Motor neuron (in vitro differentiated cells): Measurements from ENCODE around the gene TBX4. TPM values are rescaled to one million over a fixed set of nuclear protein-coding genes. Genes with fewer than 3 reads are reported as not detected.

Experiments used
- ATAC-seq, 8 experiments: fragments of 200-7000 bp; cut with Tn5 transposase; replicated peaks in 6 of 8; 2 replicates each; pipeline ENCODE4 v1.8.0; 2021; ENCODE audit warnings: mild to moderate bottlenecking in 8 of 8, moderate library complexity in 8 of 8
- H3K27ac ChIP-seq, 2 donors: fragments of 250-450 bp; sonication (Bioruptor Pico); 2 replicates each; pipeline ENCODE4 v1.9.0; 2021; ENCODE audit warnings: antibody characterized with exemption in 2 of 2, mild to moderate bottlenecking in 2 of 2, moderate library complexity in 1 of 2
- H3K4me1 ChIP-seq, 2 donors: fragments of 250-450 bp; sonication (Bioruptor Pico); replicated peaks in 1 of 2; 2 replicates each; pipeline ENCODE4 v1.6.1; 2021; ENCODE audit warnings: antibody characterized with exemption in 2 of 2, mild to moderate bottlenecking in 2 of 2, moderate library complexity in 1 of 2
- H3K4me3 ChIP-seq, 5 donors: fragments of 250-450 bp; sonication (Bioruptor Pico); 2 replicates each; pipeline ENCODE4 v1.9.0; 2021; ENCODE audit warnings: antibody characterized with exemption in 5 of 5, mild to moderate bottlenecking in 5 of 5, moderate library complexity in 4 of 5
- WGBS, 10 experiments: fragments of 450-650 bp; shearing (Covaris generic); methylation state at CpG; one replicate each; pipeline ENCODE4 v1.0.0; 2022; 5-methylcytosine and 5-hydroxymethylcytosine counted together
- in situ Hi-C, 9 experiments: fragments of 400-800 bp; cut with MboI; loops; one replicate each; pipeline ENCODE4 v1.15.0; 2021; ENCODE audit warnings: low sequenced_read_pairs in 9 of 9, low pct_unique_long_range_greater_than_20kb in 2 of 9; ENCODE audit not compliant: unreplicated experiment in 9 of 9
- total RNA-seq, 8 experiments: library from RNA; unstranded; fragments of 300-600 nt; gene quantifications; 2 replicates each; pipeline versions ENCODE4 v1.2.3 to v1.2.4, GENCODE V29; 2022

The TBX4 gene
- total RNA-seq, 8 experiments from 2014 or later: 0.08 to 0.70 (median 0.20) TPM; not detected in 4

DNA sequence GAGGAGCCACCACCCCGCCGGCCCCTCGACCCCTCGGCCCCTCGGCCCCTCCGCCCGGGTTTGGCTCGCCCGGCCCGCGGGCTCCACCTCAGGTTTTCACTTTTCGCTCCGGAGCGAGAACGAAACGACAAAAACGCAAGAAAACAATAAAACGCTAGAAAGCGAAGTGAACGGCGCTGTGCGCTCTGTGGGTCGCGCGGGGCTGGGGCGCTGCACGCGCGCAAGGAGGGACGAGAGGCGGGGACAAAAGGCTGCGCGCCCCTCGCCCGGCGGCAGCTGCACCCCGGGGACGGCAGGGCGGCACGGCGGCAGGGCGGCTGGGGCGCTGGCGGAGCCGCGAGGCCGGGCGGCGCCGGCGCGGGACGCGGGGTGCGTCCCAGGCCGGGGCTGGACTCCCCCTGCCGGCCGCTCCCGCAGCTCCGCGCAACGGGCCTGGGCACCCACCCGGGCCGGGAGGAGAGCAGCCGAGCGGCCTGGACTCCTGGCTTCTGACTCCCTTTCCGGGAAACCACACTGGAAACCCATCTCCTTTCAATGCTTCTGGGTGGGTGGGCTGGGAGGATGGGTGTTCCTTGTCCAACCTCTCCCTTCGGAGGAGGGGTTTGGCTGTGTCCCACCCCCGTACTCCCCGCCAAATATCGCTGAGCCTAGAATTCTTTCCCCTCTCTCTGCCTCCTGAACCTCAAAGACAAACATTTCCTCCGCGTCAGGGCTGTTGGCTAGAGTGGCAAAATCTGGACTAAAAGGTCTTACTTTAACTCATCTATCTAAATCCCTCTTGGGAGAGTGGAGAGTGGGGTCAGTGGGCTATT, 42.7 kb upstream of the TBX4 start:
- Histone ChIP-seq H3K4me3 (peak overlapping the region; percentile 38 to 50 (median 44)), H3K4me1 (peaks cover 0 to 2% of the 10 kb centered on the region in 2 donors), H3K27ac (no peak overlapping the region)
- 0 to 48% (median 7%) methylated on average over 2 to 13 of the region's 73 CpGs; no CpG with 5 or more reads in 6 of the 10 experiments for WGBS, 10 experiments
- in situ Hi-C loops: loop anchor here in 4 of 9 experiments (10.0 to 25.0 kb wide), 3 partner anchors 145 to 435 kb away; no protein-coding TSS in a partner anchor
- ATAC-seq: peak; percentile 29 to 76 (median 51)

DNA sequence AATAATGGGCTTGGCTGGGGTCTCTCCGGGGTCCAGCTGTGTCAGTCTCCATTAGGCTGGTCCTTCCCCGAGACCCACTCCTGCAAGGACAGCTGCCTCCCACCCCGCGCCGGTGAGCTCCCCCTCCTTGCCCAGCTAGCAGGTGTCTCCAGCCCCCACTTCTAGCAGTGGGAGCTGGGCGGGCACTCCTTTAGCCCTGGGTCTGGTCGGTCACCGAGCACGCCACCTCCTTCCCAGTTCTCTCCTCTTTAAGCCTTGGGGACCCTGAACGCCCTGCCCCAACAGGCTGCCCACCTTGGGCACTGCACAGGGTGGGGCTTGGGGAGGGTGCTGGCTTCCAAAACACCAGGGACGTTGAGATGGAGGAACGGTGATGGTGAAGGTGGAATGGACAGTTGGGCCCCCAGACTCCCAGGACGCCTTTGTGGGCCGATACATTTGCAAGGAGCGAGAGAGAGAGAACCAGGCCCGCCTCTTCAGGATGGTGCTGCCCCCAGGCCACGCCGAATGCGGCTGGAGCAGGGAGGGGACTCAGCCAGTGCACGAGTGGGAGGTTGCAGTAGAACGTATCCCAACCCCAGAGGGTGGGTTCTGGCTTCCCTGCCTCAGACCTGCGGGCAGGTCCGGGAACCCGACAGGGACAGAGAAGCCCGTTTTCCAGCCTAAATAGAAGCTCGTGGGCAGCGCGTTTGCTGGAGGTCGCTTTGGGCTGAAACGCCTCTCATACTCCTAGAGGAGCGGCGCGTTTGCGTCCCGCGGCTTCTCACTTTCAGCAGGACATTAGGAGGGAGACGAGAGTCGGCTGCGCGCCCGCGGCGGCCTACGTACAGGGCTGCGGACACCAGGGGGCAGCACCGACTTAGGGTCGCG, 41.8 kb upstream of the TBX4 start:
- 35 to 90% (median 58%) methylated on average over 1 to 12 of the region's 48 CpGs; no CpG with 5 or more reads in 6 of the 10 experiments for WGBS, 10 experiments
- peak in 4 of 8 experiments; percentile 24 to 35 (median 29) for ATAC-seq
- Histone ChIP-seq H3K4me3 (peak overlapping the region in 4 of 5 donors; percentile 21 to 41 (median 37)), H3K27ac (no peak overlapping the region), H3K4me1 (no peaks in the 10 kb centered on the region)
- in situ Hi-C loops: loop anchor here in 4 of 9 experiments (10.0 to 25.0 kb wide), 3 partner anchors 144 to 434 kb away; no protein-coding TSS in a partner anchor

DNA sequence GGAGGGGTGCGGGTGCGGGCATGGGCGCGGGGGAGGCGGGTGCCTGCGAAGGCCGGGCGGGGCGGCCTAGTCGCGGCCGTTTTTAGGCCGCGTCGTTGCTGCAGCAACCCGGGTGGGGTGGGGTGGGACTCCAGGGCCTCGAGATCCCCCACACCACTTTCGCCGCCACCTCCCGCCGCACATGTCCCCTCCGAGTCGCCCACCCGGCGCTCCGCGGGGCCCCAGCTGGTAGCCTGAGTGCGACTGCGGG, 41.3 kb upstream of the TBX4 start:
- no CpG with 5 or more reads among the region's 29 CpGs for WGBS, 10 experiments
- no peaks in the 10 kb centered on the region for H3K4me1 ChIP-seq
- peak overlapping the region; percentile 34 to 41 (median 40) for H3K4me3 ChIP-seq
- in situ Hi-C loops: loop anchor here in 4 of 9 experiments (10.0 to 25.0 kb wide), 3 partner anchors 144 to 434 kb away; no protein-coding TSS in a partner anchor
- no peak for ATAC-seq
- no peak overlapping the region for H3K27ac ChIP-seq

DNA sequence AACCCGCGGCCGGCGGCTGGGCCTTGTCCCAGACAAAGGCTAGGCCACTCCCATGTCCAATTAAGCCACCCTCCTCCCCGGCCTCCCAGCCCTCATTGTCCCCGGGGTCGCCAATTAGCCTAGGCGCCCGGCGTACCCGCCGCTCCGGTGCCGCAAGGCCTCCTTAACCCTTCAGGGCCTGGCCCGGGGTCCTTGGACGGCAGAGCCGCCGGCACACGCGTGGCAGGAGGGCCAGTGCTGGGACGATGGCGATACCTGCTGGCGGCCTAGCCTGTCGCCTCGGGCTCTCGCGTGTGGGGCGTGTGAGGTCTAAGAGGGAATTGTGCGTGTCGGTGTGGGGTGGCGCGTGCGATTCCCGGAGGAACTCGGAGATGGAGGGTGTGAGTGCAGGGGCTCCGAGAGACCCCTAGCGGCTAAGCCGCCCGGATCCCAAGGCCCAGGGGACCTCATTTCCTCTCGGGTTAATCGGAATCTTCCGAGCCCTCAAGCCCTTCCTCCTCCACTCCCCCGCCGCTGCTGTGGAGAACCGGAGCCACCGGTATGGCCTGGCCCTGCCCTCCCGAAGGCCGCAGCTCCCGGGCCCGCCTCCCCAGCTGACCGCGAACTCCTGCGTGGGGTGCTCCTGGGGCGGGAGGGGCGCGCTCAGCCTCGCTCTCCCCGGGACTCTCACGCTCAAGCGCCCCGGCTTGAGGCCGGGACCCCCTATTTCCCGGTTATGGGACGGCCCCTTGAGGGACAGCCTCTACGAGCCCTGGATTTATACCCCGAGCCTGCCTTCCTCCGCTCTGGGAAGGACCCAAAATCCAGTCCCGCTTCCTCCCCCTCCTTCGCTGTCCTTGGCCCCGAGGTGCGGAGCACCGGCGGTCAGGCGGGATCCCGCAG, 40.7 kb upstream of the TBX4 start:
- WGBS, 10 experiments: 5 to 33% (median 25%) methylated on average over 3 to 16 of the region's 75 CpGs; no CpG with 5 or more reads in 4 of the 10 experiments
- ATAC-seq: peak in 6 of 8 experiments; percentile 5 to 47 (median 14)
- in situ Hi-C loops: loop anchor here in 4 of 9 experiments (10.0 to 25.0 kb wide), 3 partner anchors 143 to 433 kb away; no protein-coding TSS in a partner anchor
- Histone ChIP-seq H3K4me1 (peaks cover 0 to 2% of the 10 kb centered on the region in 2 donors), H3K27ac (no peak overlapping the region), H3K4me3 (peak overlapping the region; percentile 34 to 41 (median 40))

DNA sequence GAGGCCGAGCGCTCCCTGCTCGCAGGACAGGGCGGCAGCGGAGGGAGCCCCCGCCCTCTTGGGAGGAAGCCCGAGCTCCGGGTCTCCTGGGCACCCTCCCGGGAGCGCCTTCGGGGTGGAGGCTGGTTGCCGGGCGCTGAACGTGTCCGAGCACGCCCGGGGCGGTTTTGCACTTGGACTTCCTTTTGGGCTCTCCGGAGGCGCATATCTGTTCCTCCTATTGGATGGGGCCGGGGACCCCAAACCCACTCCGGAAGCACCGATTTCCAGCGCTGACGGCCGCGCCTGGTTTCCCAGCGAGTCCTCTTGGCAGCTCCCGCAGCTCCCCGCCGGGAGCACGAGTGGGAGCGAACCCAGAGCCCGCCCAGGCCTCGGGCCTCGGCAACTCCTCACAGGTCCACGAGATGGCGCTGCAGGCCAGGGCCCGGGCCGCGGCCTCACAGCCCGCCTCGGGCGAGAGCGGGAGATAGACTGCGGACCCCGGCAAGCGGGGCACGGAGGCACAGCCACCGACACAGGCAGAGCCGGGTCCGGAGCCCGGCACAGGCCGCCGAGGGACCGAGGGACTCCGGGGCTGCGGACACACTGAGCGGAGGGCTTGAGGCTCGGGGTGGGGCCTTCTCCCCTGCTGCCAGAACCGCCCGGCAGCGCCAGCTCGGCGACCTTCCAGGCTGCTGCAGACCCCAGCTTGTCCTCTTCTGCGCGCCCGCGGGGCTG, 39.9 kb upstream of the TBX4 start:
- in situ Hi-C loops: loop anchor here in 4 of 9 experiments (10.0 to 25.0 kb wide), 3 partner anchors 142 to 432 kb away; no protein-coding TSS in a partner anchor
- peak; percentile 44 to 81 (median 75) for ATAC-seq
- WGBS, 10 experiments: 0% methylated on average over 2 to 24 of the region's 69 CpGs; no CpG with 5 or more reads in 8 of the 10 experiments
- H3K27ac ChIP-seq: no peak overlapping the region
- H3K4me3 ChIP-seq: peak overlapping the region; percentile 34 to 41 (median 40)
- H3K4me1 ChIP-seq: peaks cover 0 to 3% of the 10 kb centered on the region in 2 donors

DNA sequence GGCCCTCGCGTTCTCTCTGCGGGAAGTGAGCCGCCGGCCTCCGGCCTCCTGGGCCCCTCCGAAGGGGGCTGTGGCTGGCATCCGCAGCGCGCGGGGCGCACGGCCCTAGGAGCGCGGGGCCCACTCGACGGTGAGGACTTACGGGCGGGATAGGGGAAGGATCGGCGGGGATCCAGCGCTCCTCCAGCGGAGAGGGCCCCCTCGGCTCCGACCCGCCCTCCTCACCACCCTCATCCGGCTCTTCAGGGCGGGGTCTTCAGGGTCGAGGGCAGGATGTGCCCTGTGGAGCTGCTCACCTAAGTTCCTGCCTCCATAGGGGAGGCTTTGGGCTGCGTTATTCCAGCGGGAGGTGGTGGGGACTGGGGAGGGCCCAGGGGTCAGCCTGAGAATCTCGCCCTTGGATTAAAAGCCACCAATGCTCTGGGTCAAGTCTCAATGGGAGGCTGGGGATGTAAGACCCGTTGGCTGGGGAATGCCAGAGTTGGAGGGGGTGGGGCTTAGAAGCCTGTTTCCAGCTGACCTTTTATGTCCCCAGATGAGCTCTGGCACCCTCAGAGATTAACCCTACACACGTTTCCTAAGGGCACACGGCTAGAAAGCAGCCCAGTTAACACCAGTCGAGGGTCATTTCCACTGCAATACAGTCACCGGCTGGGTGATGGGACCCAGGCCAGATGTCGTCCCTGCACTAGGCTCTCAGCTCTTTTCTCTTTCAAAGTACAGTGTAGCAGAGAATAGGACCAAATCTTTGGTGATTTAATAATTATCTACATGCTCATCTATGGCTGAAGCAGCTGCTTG, 39.2 kb upstream of the TBX4 start:
- Histone ChIP-seq H3K27ac (no peak overlapping the region), H3K4me1 (peaks cover 0 to 3% of the 10 kb centered on the region in 2 donors), H3K4me3 (peak overlapping the region; percentile 34 to 41 (median 40))
- no peak for ATAC-seq
- 73 to 88% methylated on average over 3 of the region's 38 CpGs; no CpG with 5 or more reads in 8 of the 10 experiments for WGBS, 10 experiments
- in situ Hi-C loops: loop anchor here in 4 of 9 experiments (10.0 to 25.0 kb wide), 3 partner anchors 142 to 432 kb away; no protein-coding TSS in a partner anchor

DNA sequence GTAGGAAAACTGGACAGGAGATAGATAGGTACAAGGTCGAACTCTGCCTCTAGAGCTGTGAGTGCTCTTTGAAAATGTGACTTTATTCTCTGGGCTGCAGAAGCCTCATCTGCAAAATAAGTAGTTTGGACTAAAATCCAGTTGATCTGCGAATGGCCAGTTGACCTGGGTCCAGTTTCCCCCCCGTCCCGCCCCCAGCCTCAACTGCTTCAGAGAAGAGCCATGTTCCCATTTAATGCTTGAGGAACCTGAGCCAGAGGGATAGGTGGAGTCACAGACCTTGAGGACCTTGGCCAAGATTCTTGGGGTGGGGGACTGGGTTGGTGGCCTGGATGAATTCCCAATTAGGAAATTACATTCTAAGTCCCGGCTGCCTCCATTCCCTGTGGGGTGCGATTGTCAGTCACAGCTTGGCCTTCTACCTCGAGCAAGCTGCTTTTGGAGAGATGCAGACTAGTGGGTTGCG, 38.5 kb upstream of the TBX4 start:
- Histone ChIP-seq H3K4me1 (peaks cover 0 to 3% of the 10 kb centered on the region in 2 donors), H3K4me3 (no peak overlapping the region), H3K27ac (no peak overlapping the region)
- no peak for ATAC-seq
- in situ Hi-C loops: loop anchor here in 4 of 9 experiments (10.0 to 25.0 kb wide), 3 partner anchors 141 to 431 kb away; no protein-coding TSS in a partner anchor
- WGBS, 10 experiments: 67 to 100% (median 89%) methylated on average over 1 to 4 of the region's 8 CpGs; no CpG with 5 or more reads in 4 of the 10 experiments

DNA sequence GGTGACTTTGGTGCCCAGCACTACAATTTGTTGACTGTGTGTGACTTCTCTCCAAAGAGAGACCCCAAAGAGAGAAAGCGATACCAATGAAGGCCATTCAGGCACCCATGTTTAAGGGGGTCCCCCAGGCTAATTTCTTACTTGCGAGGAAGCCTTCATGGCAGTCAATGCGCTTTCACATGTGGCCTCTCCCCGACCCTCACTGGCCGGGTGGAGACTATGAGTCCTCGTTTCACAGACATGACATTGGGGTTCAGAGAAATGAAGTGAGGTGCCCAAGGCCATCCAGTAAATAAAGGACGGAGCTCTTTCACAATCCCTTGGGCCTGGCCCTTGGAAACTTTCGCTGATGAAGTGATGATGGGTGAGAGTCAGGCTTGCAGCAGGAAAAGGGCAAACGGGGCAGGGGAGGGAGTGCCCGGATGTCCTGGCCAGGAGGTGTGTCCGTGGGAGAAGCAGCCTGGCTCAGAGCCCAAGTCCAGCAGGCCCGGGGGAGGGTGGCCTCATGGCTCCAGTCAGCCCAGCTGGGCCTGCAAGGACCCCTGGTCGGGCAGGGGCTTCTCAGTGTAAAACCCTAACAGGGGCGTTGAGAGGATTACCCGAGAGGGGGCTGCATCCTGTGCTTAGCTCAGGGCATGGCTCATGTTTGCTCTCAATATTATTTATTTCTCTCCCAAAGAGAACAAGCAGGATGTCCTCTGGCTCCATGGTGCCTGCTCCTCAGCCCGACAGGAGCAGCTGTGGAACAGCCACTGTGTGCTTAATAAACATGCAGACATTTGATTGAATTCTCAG, 37.9 kb upstream of the TBX4 start:
- in situ Hi-C loops: loop anchor here in 4 of 9 experiments (10.0 to 25.0 kb wide), 3 partner anchors 140 to 430 kb away; no protein-coding TSS in a partner anchor
- 55 to 92% (median 86%) methylated on average over 1 to 14 of the region's 16 CpGs; no CpG with 5 or more reads in 2 of the 10 experiments for WGBS, 10 experiments

DNA sequence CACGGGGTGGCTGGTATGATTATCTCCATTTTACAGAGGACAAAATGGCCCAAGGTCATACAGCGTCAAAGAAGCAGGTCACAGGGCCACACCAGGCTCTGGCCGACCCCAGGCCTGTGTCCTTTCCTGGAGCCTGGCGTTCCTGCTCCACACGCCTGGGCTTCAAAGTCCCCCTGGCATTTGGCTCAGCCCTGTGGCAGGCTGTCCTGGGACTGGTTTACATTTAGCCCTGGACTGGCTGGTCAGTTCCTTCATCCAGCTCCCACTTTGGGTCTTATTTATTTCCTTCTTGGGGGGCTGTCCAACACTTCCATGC, 37.3 kb upstream of the TBX4 start:
- Histone ChIP-seq H3K4me3 (no peak overlapping the region), H3K27ac (no peak overlapping the region), H3K4me1 (peaks cover 0 to 3% of the 10 kb centered on the region in 2 donors)
- in situ Hi-C loops: loop anchor here in 4 of 9 experiments (10.0 to 25.0 kb wide), 3 partner anchors 140 to 430 kb away; no protein-coding TSS in a partner anchor
- no peak for ATAC-seq
- WGBS, 10 experiments: 73 to 80% methylated on average over 3 of the region's 5 CpGs; no CpG with 5 or more reads in 8 of the 10 experiments

More for the DNA sequence above, 37.9 kb upstream of the TBX4 start:
- Histone ChIP-seq H3K27ac (no peak overlapping the region), H3K4me1 (peaks cover 0 to 3% of the 10 kb centered on the region in 2 donors), H3K4me3 (no peak overlapping the region)
- no peak for ATAC-seq
